GM18505 (cell line): ENCODE results near the gene SUN5.
"Not testable (repeated sequence)": the region's sequence is repeated elsewhere in the genome, so short reads cannot be mapped to it uniquely, and the experiment has no call there.

Experiments
- ATAC-seq: cut with Tn5 transposase; IDR thresholded peaks from one replicate; pipeline ENCODE4 v1.9.1; 2021; ENCODE audit not compliant: unreplicated experiment
- POLR2A ChIP-seq: IDR thresholded peaks from 4 replicates; pipeline ENCODE4 v1.6.1; 2011; ENCODE audit warnings: borderline replicate concordance; ENCODE audit not compliant: insufficient read depth, insufficient read length; ENCODE audit errors: extremely low read depth

The SUN5 gene

GRCh38 chr20:32979201-32979998 lies 24.8 kb downstream of the SUN5 start:
- no peak for ATAC-seq
- no peak for TF ChIP-seq POLR2A

GRCh38 chr20:32978009-32978335 lies 26.3 kb downstream of the SUN5 start:
- no peak for ATAC-seq
- no peak for TF ChIP-seq POLR2A

- TF ChIP-seq POLR2A, result no peak
- no peak for ATAC-seq
These were observed 26.8 kb downstream of the SUN5 start for GRCh38 chr20:32977281-32978008.

GRCh38 chr20:32976746-32977145 lies 27.5 kb downstream of the SUN5 start:
- no peak for ATAC-seq
- TF ChIP-seq POLR2A, result no peak

- no peak for TF ChIP-seq POLR2A
- no peak for ATAC-seq
These were observed 28.2 kb downstream of the SUN5 start for GRCh38 chr20:32975698-32976674.

- ATAC-seq, result not testable (repeated sequence)
These were observed 29.1 kb downstream of the SUN5 start for GRCh38 chr20:32975121-32975520.

GRCh38 chr20:32974204-32975064 lies 29.8 kb downstream of the SUN5 start:
- ATAC-seq, result not testable (repeated sequence)

- ATAC-seq, result no peak
- no peak for TF ChIP-seq POLR2A
These were observed 31.0 kb downstream of the SUN5 start for GRCh38 chr20:32973077-32973717.

- peak; percentile 72 for ATAC-seq
- TF ChIP-seq POLR2A, result peak; percentile 39
These were observed 31.8 kb downstream of the SUN5 start for GRCh38 chr20:32972181-32973076.

- TF ChIP-seq POLR2A, result no peak
- peak; percentile 20 for ATAC-seq
These were observed 32.5 kb downstream of the SUN5 start for GRCh38 chr20:32971703-32972161.

GRCh38 chr20:32970973-32971300 lies 33.3 kb downstream of the SUN5 start:
- no peak for ATAC-seq
- no peak for TF ChIP-seq POLR2A

- no peak for ATAC-seq
- TF ChIP-seq POLR2A, result no peak
These were observed 33.9 kb downstream of the SUN5 start for GRCh38 chr20:32970115-32970972.
